Activated CD8-positive, alpha-beta memory T cell treated with anti-CD3 and anti-CD28 coated beads for 4 hours (primary cell): ENCODE results near the gene S100A3.

Experiments
- DNase-seq, 2 donors: peaks; one replicate each; pipeline ENCODE4 v3.0.0-alpha.2; 2020; ENCODE audit warnings: low read depth in 2 of 2

S100A3 gene

GRCh38 chr1:153510984-153511410 lies 38.1 kb downstream of the S100A3 start:
- peak; percentile 62 to 66 for DNase-seq

GRCh38 chr1:153509729-153510354 lies 39.2 kb downstream of the S100A3 start:
- peak; percentile 25 to 35 for DNase-seq

GRCh38 chr1:153509036-153509435 lies 40.0 kb downstream of the S100A3 start:
- no peak for DNase-seq

GRCh38 chr1:153507926-153508583 lies 41.0 kb downstream of the S100A3 start:
- no peak for DNase-seq

- no peak for DNase-seq
These were observed 42.1 kb downstream of the S100A3 start for GRCh38 chr1:153506831-153507413.

- DNase-seq: no peak
These were observed 42.7 kb downstream of the S100A3 start for GRCh38 chr1:153506386-153506785.

- no peak for DNase-seq
These were observed 43.5 kb downstream of the S100A3 start for GRCh38 chr1:153505576-153505975.

GRCh38 chr1:153503766-153504165 lies 45.3 kb downstream of the S100A3 start:
- no peak for DNase-seq

- DNase-seq: no peak
These were observed 50.3 kb downstream of the S100A3 start for GRCh38 chr1:153498746-153499145.
